Measurements from ENCODE around the gene KIF26B.

DNA sequence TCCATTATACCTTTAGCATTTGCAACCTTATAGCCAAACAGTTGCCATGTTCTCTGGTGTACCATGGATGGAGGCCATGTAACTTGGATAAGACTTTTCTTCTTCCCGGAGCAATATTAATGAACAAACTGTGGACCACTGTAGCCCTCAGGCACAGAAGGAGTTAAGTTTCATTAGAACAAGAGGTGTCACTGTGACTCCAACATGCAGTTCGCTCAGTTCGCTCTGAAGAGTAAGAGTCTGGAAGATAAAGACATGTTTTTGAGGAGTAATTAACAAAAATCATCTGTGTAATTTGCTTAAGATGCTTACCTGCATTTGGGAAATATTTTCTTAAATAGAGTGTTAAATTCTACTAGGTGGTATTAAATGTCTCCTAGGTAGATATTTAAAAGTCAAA is 4.1 kb downstream of the KIF26B start:
- TF ChIP-seq, protein P1, sequence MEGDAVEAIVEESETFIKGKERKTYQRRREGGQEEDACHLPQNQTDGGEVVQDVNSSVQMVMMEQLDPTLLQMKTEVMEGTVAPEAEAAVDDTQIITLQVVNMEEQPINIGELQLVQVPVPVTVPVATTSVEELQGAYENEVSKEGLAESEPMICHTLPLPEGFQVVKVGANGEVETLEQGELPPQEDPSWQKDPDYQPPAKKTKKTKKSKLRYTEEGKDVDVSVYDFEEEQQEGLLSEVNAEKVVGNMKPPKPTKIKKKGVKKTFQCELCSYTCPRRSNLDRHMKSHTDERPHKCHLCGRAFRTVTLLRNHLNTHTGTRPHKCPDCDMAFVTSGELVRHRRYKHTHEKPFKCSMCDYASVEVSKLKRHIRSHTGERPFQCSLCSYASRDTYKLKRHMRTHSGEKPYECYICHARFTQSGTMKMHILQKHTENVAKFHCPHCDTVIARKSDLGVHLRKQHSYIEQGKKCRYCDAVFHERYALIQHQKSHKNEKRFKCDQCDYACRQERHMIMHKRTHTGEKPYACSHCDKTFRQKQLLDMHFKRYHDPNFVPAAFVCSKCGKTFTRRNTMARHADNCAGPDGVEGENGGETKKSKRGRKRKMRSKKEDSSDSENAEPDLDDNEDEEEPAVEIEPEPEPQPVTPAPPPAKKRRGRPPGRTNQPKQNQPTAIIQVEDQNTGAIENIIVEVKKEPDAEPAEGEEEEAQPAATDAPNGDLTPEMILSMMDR (optimal IDR thresholded peaks at IDR 0.05 in 1 of 3, IDR thresholded peaks at IDR 0.05 in 1 of 3, conservative IDR thresholded peaks at IDR 0.05 in 1 of 3; ENCODE audit: extremely low read depth in 1 of 3, insufficient read depth in 2 of 3, low read length in 3 of 3) = no peak
- TF ChIP-seq EZH2 (IDR thresholded peaks at IDR 0.05; ENCODE audit: low read length) = no peak
